ENCODE measurements around the gene GNE. TPM values are rescaled to one million over a fixed set of nuclear protein-coding genes. Genes with fewer than 3 reads are reported as not detected.
A peak's percentile ranks its signal among the peaks of the same experiment; 100 is the strongest.

Gene GNE
- total RNA-seq, 1 experiment from 2014 or later, result 10.9 TPM

- no peak overlapping the region for H3K4me2 ChIP-seq (ENCODE audit: low read length)
- POLR2A ChIA-PET (ENCODE audit: unreplicated experiment), result no interaction called here
- peaks cover 48% of the 10 kb centered on the region for H3K36me3 ChIP-seq (ENCODE audit: low read depth, low read length)
- ATAC-seq, result no peak
- H3K9me2 ChIP-seq (replicated peaks; ENCODE audit: low read length), result no peaks in the 10 kb centered on the region
- H3K4me1 ChIP-seq (ENCODE audit: insufficient read depth, low read length), result peaks cover 18% of the 10 kb centered on the region
- no peak overlapping the region for H3K27ac ChIP-seq (ENCODE audit: low read length)
- H3K9ac ChIP-seq (ENCODE audit: low read length), result no peak overlapping the region
- CTCF ChIA-PET, result no interaction called here
- H4K20me1 ChIP-seq (ENCODE audit: low read length), result 0 out of 2 replicates have a peak, but pooled peaks cover 7% of the 10 kb centered on the region
- intact Hi-C loops (cut with micrococcal nuclease), result no loop called here
- no peaks in the 10 kb centered on the region for H3K9me3 ChIP-seq (ENCODE audit: low read length)
- TF ChIP-seq EZH2 (IDR thresholded peaks at IDR 0.05; ENCODE audit: low read length, unreplicated experiment) (no peak), CTCF (conservative IDR thresholded peaks at IDR 0.05; ENCODE audit: low read depth, low read length) (no peak), EZH2phosphoT487 (IDR thresholded peaks at IDR 0.05; ENCODE audit: borderline replicate concordance, low read length) (no peak)
- H2AFZ ChIP-seq (ENCODE audit: low read length), result no peak overlapping the region
- DNase-seq, result no peak
- BruUV-seq (replicated peaks), result no TSS peak
- H3K27me3 ChIP-seq (ENCODE audit: low read length), result no peaks in the 10 kb centered on the region
- peaks cover 38% of the 10 kb centered on the region for H3K79me2 ChIP-seq (ENCODE audit: low read length)
- no peak overlapping the region for H3K4me3 ChIP-seq (ENCODE audit: low read length)
- no peaks in the 10 kb centered on the region for H3F3A ChIP-seq (ENCODE audit: low read length, unreplicated experiment)
These were observed 47.5 kb downstream of the GNE start for GRCh38 chr9:36210722-36211121.

- Histone ChIP-seq H3K27ac (ENCODE audit: low read length) (no peak overlapping the region), H3K4me2 (ENCODE audit: low read length) (no peak overlapping the region), H3K36me3 (ENCODE audit: low read depth, low read length) (peaks cover 66% of the 10 kb centered on the region), H3K9me2 (replicated peaks; ENCODE audit: low read length) (no peaks in the 10 kb centered on the region), H4K20me1 (ENCODE audit: low read length) (0 out of 2 replicates have a peak, but pooled peaks cover 7% of the 10 kb centered on the region), H3K4me1 (ENCODE audit: insufficient read depth, low read length) (peaks cover 18% of the 10 kb centered on the region), H2AFZ (ENCODE audit: low read length) (no peak overlapping the region), H3K4me3 (ENCODE audit: low read length) (no peak overlapping the region), H3K27me3 (ENCODE audit: low read length) (no peaks in the 10 kb centered on the region), H3K9ac (ENCODE audit: low read length) (no peak overlapping the region), H3K79me2 (ENCODE audit: low read length) (peaks cover 38% of the 10 kb centered on the region), H3K9me3 (ENCODE audit: low read length) (no peaks in the 10 kb centered on the region), H3F3A (ENCODE audit: low read length, unreplicated experiment) (no peaks in the 10 kb centered on the region)
- POLR2A ChIA-PET (ENCODE audit: unreplicated experiment), result no interaction called here
- BruUV-seq (replicated peaks), result no TSS peak
- intact Hi-C loops (cut with micrococcal nuclease), result no loop called here
- DNase-seq, result no peak
- ATAC-seq, result no peak
- CTCF ChIA-PET, result no interaction called here
- TF ChIP-seq CTCF (conservative IDR thresholded peaks at IDR 0.05; ENCODE audit: low read depth, low read length) (no peak), EZH2phosphoT487 (IDR thresholded peaks at IDR 0.05; ENCODE audit: borderline replicate concordance, low read length) (no peak), EZH2 (IDR thresholded peaks at IDR 0.05; ENCODE audit: low read length, unreplicated experiment) (no peak)
These were observed 49.6 kb downstream of the GNE start for GRCh38 chr9:36208521-36209253.

- Histone ChIP-seq H4K20me1 (ENCODE audit: low read length) (0 out of 2 replicates have a peak, but pooled peaks cover 7% of the 10 kb centered on the region), H3K27me3 (ENCODE audit: low read length) (no peaks in the 10 kb centered on the region), H3K9me3 (ENCODE audit: low read length) (no peaks in the 10 kb centered on the region), H3K36me3 (ENCODE audit: low read depth, low read length) (peaks cover 69% of the 10 kb centered on the region), H3K79me2 (ENCODE audit: low read length) (peaks cover 38% of the 10 kb centered on the region), H3K9ac (ENCODE audit: low read length) (no peak overlapping the region), H3K4me3 (ENCODE audit: low read length) (no peak overlapping the region), H3F3A (ENCODE audit: low read length, unreplicated experiment) (no peaks in the 10 kb centered on the region), H3K4me2 (ENCODE audit: low read length) (peak overlapping the region; percentile 28; the same call in 1 of the 2 replicates), H3K27ac (ENCODE audit: low read length) (peak overlapping the region; percentile 33), H2AFZ (ENCODE audit: low read length) (no peak overlapping the region), H3K4me1 (ENCODE audit: insufficient read depth, low read length) (peaks cover 18% of the 10 kb centered on the region), H3K9me2 (replicated peaks; ENCODE audit: low read length) (no peaks in the 10 kb centered on the region)
- CTCF ChIA-PET, result no interaction called here
- peak; percentile 34 for DNase-seq
- TF ChIP-seq EZH2 (IDR thresholded peaks at IDR 0.05; ENCODE audit: low read length, unreplicated experiment) (no peak), EZH2phosphoT487 (IDR thresholded peaks at IDR 0.05; ENCODE audit: borderline replicate concordance, low read length) (no peak), CTCF (conservative IDR thresholded peaks at IDR 0.05; ENCODE audit: low read depth, low read length) (no peak)
- BruUV-seq (replicated peaks), result no TSS peak
- peak; percentile 61 for ATAC-seq
- POLR2A ChIA-PET (ENCODE audit: unreplicated experiment), result interaction anchor here (0.7 kb wide), 1 partner anchor 107 kb away, joined by 4 read pairs; no protein-coding TSS in a partner anchor
- intact Hi-C loops (cut with micrococcal nuclease), result no loop called here
These were observed 50.7 kb downstream of the GNE start for GRCh38 chr9:36207546-36208012.

Measured in PC-3 (cell line).